ENCODE measurements around the gene PAQR5.
"Not testable (repeated sequence)": the region's sequence is repeated elsewhere in the genome, so short reads cannot be mapped to it uniquely, and the experiment has no call there.

Gene PAQR5

GRCh38 chr15:69358850-69359249, 60.1 kb downstream of the PAQR5 start:
- DNase-seq = no peak

- DNase-seq = no peak
These were observed 61.0 kb downstream of the PAQR5 start for GRCh38 chr15:69359722-69360121.

- no peak for DNase-seq
These were observed 61.9 kb downstream of the PAQR5 start for GRCh38 chr15:69360642-69361041.

- no peak for DNase-seq
These were observed 68.5 kb downstream of the PAQR5 start for GRCh38 chr15:69367236-69367635.

- DNase-seq = no peak
These were observed 70.9 kb downstream of the PAQR5 start for GRCh38 chr15:69369631-69370030.

GRCh38 chr15:69373406-69373805, 74.7 kb downstream of the PAQR5 start:
- no peak for DNase-seq

- DNase-seq = no peak
These were observed 76.6 kb downstream of the PAQR5 start for GRCh38 chr15:69375151-69375790.

- no peak for DNase-seq
These were observed 78.7 kb downstream of the PAQR5 start for GRCh38 chr15:69377216-69377970.

- no peak for DNase-seq
These were observed 81.5 kb downstream of the PAQR5 start for GRCh38 chr15:69380100-69380725.

- DNase-seq = no peak
These were observed 82.0 kb downstream of the PAQR5 start for GRCh38 chr15:69380726-69381105.

- not testable (repeated sequence) for DNase-seq
These were observed 83.5 kb downstream of the PAQR5 start for GRCh38 chr15:69382176-69382575.

- DNase-seq = not testable (repeated sequence)
These were observed 85.4 kb downstream of the PAQR5 start for GRCh38 chr15:69384066-69384465.

- no peak for DNase-seq
These were observed 86.2 kb downstream of the PAQR5 start for GRCh38 chr15:69384626-69385598.

- DNase-seq = no peak
These were observed 87.1 kb downstream of the PAQR5 start for GRCh38 chr15:69385831-69386230.

- DNase-seq = no peak
These were observed 87.6 kb downstream of the PAQR5 start for GRCh38 chr15:69386284-69386683.

- DNase-seq = no peak
These were observed 89.6 kb downstream of the PAQR5 start for GRCh38 chr15:69388260-69388705.

GRCh38 chr15:69389426-69389825, 90.7 kb downstream of the PAQR5 start:
- DNase-seq = no peak

- no peak for DNase-seq
These were observed 91.9 kb downstream of the PAQR5 start for GRCh38 chr15:69390575-69390974.

- no peak for DNase-seq
These were observed 92.5 kb downstream of the PAQR5 start for GRCh38 chr15:69391046-69391757.

GRCh38 chr15:69392352-69392751, 93.6 kb downstream of the PAQR5 start:
- DNase-seq = no peak

GRCh38 chr15:69393831-69394491, 95.2 kb downstream of the PAQR5 start:
- no peak for DNase-seq

All from GDM1 (cell line).